ENCODE measurements around the gene SULT4A1. TPM values are rescaled to one million over a fixed set of nuclear protein-coding genes. Genes with fewer than 3 reads are reported as not detected.
"Not testable (repeated sequence)": the region's sequence is repeated elsewhere in the genome, so short reads cannot be mapped to it uniquely, and the experiment has no call there.

SULT4A1 gene
- total and polyA plus RNA-seq, 4 donors = 0.08 to 0.37 TPM; not detected in 2

- DNase-seq (ENCODE audit: low spot score) = no peak
- H3K4me1 ChIP-seq (ENCODE audit: control insufficient read depth in 4 of 4, insufficient read depth in 4 of 4, low read length in 3 of 4) = no peaks in the 10 kb centered on the region
- H3K27ac ChIP-seq (ENCODE audit: low read depth in 1 of 2, low read length in 2 of 2) = no peak overlapping the region
- TF ChIP-seq REST (IDR thresholded peaks at IDR 0.05) = no peak
- no peak for TF ChIP-seq CTCF (IDR thresholded peaks at IDR 0.05; ENCODE audit: low read depth, low read length, missing input control)
- no peak for TF ChIP-seq GABPA (IDR thresholded peaks at IDR 0.05 in 1 of 2, conservative IDR thresholded peaks at IDR 0.05 in 1 of 2)
- no peak for TF ChIP-seq NR2F2 (IDR thresholded peaks at IDR 0.05)
- TF ChIP-seq RAD21 (IDR thresholded peaks at IDR 0.05) = no peak
- TF ChIP-seq MAX (IDR thresholded peaks at IDR 0.05) = no peak
- no peak for TF ChIP-seq JUND (IDR thresholded peaks at IDR 0.05)
- TF ChIP-seq ATF3 (IDR thresholded peaks at IDR 0.05) = no peak
- no peaks in the 10 kb centered on the region for H3K36me3 ChIP-seq (ENCODE audit: control insufficient read depth in 4 of 4, insufficient read depth in 3 of 4, low read depth in 1 of 4, low read length in 3 of 4)
- H3K27me3 ChIP-seq (ENCODE audit: control insufficient read depth in 4 of 4, insufficient read depth in 4 of 4, low read length in 3 of 4) = no peaks in the 10 kb centered on the region
- 59% methylated on average over 7 of the region's 7 CpGs for WGBS
- no peak overlapping the region for H3K9ac ChIP-seq (ENCODE audit: low read depth in 1 of 2, low read length in 2 of 2)
- H3K9me3 ChIP-seq (ENCODE audit: control insufficient read depth in 4 of 4, low read length in 3 of 4) = no peaks in the 10 kb centered on the region
- H3K4me3 ChIP-seq (ENCODE audit: low read depth in 1 of 3, low read length in 3 of 3) = no peak overlapping the region
Observed at GRCh38 chr22:43905681-43906080, 43.4 kb upstream of the SULT4A1 start.

- peak; percentile 17 for TF ChIP-seq CTCF (IDR thresholded peaks at IDR 0.05; ENCODE audit: low read depth, low read length, missing input control)
- peak in 1 of 2 donors; percentile 33 for TF ChIP-seq RAD21 (IDR thresholded peaks at IDR 0.05)
- WGBS = 29% methylated on average over 12 of the region's 12 CpGs
- not testable (repeated sequence) for H3K4me1 ChIP-seq (ENCODE audit: control insufficient read depth in 4 of 4, insufficient read depth in 4 of 4, low read length in 3 of 4); H3K9me3 ChIP-seq (ENCODE audit: control insufficient read depth in 4 of 4, low read length in 3 of 4); H3K27me3 ChIP-seq (ENCODE audit: control insufficient read depth in 4 of 4, insufficient read depth in 4 of 4, low read length in 3 of 4); H3K27ac ChIP-seq (ENCODE audit: low read depth in 1 of 2, low read length in 2 of 2); H3K4me3 ChIP-seq (ENCODE audit: low read depth in 1 of 3, low read length in 3 of 3); H3K36me3 ChIP-seq (ENCODE audit: control insufficient read depth in 4 of 4, insufficient read depth in 3 of 4, low read depth in 1 of 4, low read length in 3 of 4); DNase-seq (ENCODE audit: low spot score); H3K9ac ChIP-seq (ENCODE audit: low read depth in 1 of 2, low read length in 2 of 2)
Observed at GRCh38 chr22:43904412-43904811, 42.1 kb upstream of the SULT4A1 start.

- not testable (repeated sequence) for H3K4me3 ChIP-seq (ENCODE audit: low read depth in 1 of 3, low read length in 3 of 3); H3K36me3 ChIP-seq (ENCODE audit: control insufficient read depth in 4 of 4, insufficient read depth in 3 of 4, low read depth in 1 of 4, low read length in 3 of 4); H3K27ac ChIP-seq (ENCODE audit: low read depth in 1 of 2, low read length in 2 of 2); H3K27me3 ChIP-seq (ENCODE audit: control insufficient read depth in 4 of 4, insufficient read depth in 4 of 4, low read length in 3 of 4); H3K9ac ChIP-seq (ENCODE audit: low read depth in 1 of 2, low read length in 2 of 2); H3K9me3 ChIP-seq (ENCODE audit: control insufficient read depth in 4 of 4, low read length in 3 of 4); H3K4me1 ChIP-seq (ENCODE audit: control insufficient read depth in 4 of 4, insufficient read depth in 4 of 4, low read length in 3 of 4)
- 76% methylated on average over 12 of the region's 12 CpGs for WGBS
- peak; percentile 55 for DNase-seq (ENCODE audit: low spot score)
Observed at GRCh38 chr22:43903033-43903432, 40.7 kb upstream of the SULT4A1 start.

Data from liver (tissue), 9 donors.